Smooth muscle cell (in vitro differentiated cells): ENCODE data around the gene RASGRF2. TPM values are rescaled to one million over a fixed set of nuclear protein-coding genes. Genes with fewer than 3 reads are reported as not detected.

ENCODE experiments used
- DNase-seq: peaks from one replicate; lab custom pipeline; 2025; ENCODE audit not compliant: unreplicated experiment; lab: John Stamatoyannopoulos, UW
- H2AFZ ChIP-seq: fragments of 200-600 bp; sonication (generic); 2 replicates; pipeline ENCODE4 v1.6.0; 2016; ENCODE audit warnings: antibody characterized with exemption, low read depth, mild to moderate bottlenecking
- H3F3A ChIP-seq: fragments of 200-600 bp; sonication (generic); 2 replicates; pipeline ENCODE4 v1.6.0; 2017; ENCODE audit warnings: antibody characterized with exemption, low read depth
- H3K27ac ChIP-seq: fragments of 200-600 bp; sonication (generic); 2 replicates; pipeline ENCODE4 v1.5.1; 2016; ENCODE audit warnings: low read depth, mild to moderate bottlenecking
- H3K27me3 ChIP-seq: fragments of 200-600 bp; sonication (generic); 2 replicates; pipeline ENCODE4 v1.6.1; 2016; ENCODE audit warnings: low read depth, mild to moderate bottlenecking
- H3K36me3 ChIP-seq: fragments of 200-600 bp; sonication (generic); 2 replicates; pipeline ENCODE4 v1.5.1; 2016; ENCODE audit warnings: low read depth
- H3K4me1 ChIP-seq: fragments of 200-600 bp; sonication (generic); 2 replicates; pipeline ENCODE4 v1.5.1; 2016; ENCODE audit warnings: low read depth
- H3K4me2 ChIP-seq: fragments of 200-600 bp; sonication (generic); 2 replicates; pipeline ENCODE4 v1.6.0; 2016; ENCODE audit warnings: mild to moderate bottlenecking
- H3K4me3 ChIP-seq: fragments of 200-600 bp; sonication (generic); 2 replicates; pipeline ENCODE4 v1.5.1; 2016; ENCODE audit warnings: mild to moderate bottlenecking
- H3K79me2 ChIP-seq: fragments of 200-600 bp; sonication (generic); 2 replicates; pipeline ENCODE4 v1.6.0; 2016; ENCODE audit warnings: low read depth, mild to moderate bottlenecking
- H3K9ac ChIP-seq: fragments of 200-600 bp; sonication (generic); 2 replicates; pipeline ENCODE4 v1.6.0; 2016; ENCODE audit warnings: low read depth
- H3K9me3 ChIP-seq: fragments of 200-600 bp; sonication (generic); replicated peaks from 2 replicates; pipeline ENCODE4 v1.5.1; 2016; ENCODE audit warnings: low read depth
- H4K20me1 ChIP-seq: fragments of 200-600 bp; sonication (generic); 2 replicates; pipeline ENCODE4 v1.6.0; 2016; ENCODE audit warnings: low read depth
- WGBS: methylation state at CpG from one replicate; pipeline ENCODE4 v1.1.7; 2016; ENCODE audit warnings: low lambda C conversion rate; 5-methylcytosine and 5-hydroxymethylcytosine counted together
- polyA plus RNA-seq: library from polyadenylated mRNA; unstranded; fragments of >200 nt; fragmentation: Nextera tagmentation; extraction: Ambion mirVana; gene quantifications from 2 replicates; pipeline ENCODE4 v1.2.1, GENCODE V29; 2016
- total RNA-seq: library from RNA; depleted of rRNA; stranded (reverse); fragments of >200 nt; gene quantifications from 2 replicates; pipeline ENCODE4 v1.2.3, GENCODE V29; 2014
- TF ChIP-seq, protein P1 (sequence below): fragments of 200-600 bp; sonication (generic); IDR thresholded peaks from 2 replicates; pipeline ENCODE4 v1.5.1; 2017; ENCODE audit warnings: borderline replicate concordance, mild to moderate bottlenecking, antibody characterized with exemption; ENCODE audit not compliant: insufficient read depth, poor library complexity, severe bottlenecking

RASGRF2 gene
- total and polyA plus RNA-seq, 2 experiments from 2014 or later = 11.1 to 24.7 TPM

DNA sequence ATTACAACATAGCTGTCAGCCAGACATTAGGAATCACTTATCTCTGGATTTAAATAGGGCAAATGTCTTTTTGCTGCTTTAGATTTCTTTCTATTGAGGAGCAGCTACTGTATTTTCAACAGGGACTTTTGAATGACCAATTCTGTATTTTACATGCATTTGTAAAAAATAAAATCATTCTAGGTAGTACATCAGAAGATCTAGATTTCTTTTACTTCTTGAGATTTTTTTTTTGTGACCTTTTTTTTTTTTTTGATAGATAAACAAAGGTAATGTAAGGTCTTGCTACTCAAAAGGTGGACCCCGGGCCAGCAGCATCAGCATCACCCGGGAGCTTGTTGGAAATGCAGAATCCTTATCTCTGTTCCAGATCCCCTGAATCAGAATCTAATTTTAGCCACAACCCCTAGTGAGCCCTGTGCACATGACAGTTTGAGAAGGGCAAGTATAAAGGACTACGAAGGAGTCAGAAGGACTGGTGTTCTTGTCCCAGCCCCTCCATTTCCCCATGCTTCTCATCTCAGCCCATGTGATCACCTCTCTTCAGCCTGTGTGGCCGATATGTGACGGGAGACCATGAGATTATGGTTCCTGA, 235.3 kb downstream of the RASGRF2 start:
- Histone ChIP-seq H3K4me3 (no peak overlapping the region), H3F3A (no peaks in the 10 kb centered on the region), H3K27me3 (no peaks in the 10 kb centered on the region), H3K79me2 (no peaks in the 10 kb centered on the region), H3K9me3 (no peaks in the 10 kb centered on the region), H3K4me1 (peaks cover 3% of the 10 kb centered on the region), H2AFZ (no peak overlapping the region), H4K20me1 (no peaks in the 10 kb centered on the region), H3K9ac (no peak overlapping the region), H3K36me3 (no peaks in the 10 kb centered on the region), H3K27ac (no peak overlapping the region), H3K4me2 (peak overlapping the region; percentile 68)
- DNase-seq = no peak
- TF ChIP-seq, protein P1, sequence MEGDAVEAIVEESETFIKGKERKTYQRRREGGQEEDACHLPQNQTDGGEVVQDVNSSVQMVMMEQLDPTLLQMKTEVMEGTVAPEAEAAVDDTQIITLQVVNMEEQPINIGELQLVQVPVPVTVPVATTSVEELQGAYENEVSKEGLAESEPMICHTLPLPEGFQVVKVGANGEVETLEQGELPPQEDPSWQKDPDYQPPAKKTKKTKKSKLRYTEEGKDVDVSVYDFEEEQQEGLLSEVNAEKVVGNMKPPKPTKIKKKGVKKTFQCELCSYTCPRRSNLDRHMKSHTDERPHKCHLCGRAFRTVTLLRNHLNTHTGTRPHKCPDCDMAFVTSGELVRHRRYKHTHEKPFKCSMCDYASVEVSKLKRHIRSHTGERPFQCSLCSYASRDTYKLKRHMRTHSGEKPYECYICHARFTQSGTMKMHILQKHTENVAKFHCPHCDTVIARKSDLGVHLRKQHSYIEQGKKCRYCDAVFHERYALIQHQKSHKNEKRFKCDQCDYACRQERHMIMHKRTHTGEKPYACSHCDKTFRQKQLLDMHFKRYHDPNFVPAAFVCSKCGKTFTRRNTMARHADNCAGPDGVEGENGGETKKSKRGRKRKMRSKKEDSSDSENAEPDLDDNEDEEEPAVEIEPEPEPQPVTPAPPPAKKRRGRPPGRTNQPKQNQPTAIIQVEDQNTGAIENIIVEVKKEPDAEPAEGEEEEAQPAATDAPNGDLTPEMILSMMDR = no peak
- WGBS = 79% methylated on average over 5 of the region's 5 CpGs

DNA sequence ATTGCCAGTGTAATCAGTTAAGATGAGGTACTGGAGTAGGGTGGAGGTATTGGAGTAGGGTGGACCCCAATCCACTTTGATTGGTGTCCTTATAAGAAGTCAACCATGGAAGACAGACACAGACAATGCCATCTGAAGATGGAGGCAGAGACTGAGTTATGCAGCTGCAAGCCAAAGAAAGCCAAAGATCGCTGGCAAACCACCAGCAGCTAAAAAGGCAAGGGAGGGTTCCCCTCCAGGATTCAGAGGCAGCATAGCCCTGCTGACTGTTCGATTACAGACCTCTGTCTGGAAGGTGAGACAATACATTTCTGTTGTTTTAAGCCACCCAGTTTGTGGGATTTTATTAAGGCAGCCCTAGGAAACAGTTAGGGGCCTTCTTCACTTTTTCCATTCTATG, 242.5 kb downstream of the RASGRF2 start:
- TF ChIP-seq, protein P1 = no peak
- Histone ChIP-seq H3K27ac (no peak overlapping the region), H4K20me1 (no peaks in the 10 kb centered on the region), H3K4me2 (no peak overlapping the region), H3K9me3 (no peaks in the 10 kb centered on the region), H2AFZ (no peak overlapping the region), H3K4me3 (no peak overlapping the region), H3K36me3 (no peaks in the 10 kb centered on the region), H3K9ac (no peak overlapping the region), H3K27me3 (no peaks in the 10 kb centered on the region), H3K79me2 (no peaks in the 10 kb centered on the region), H3F3A (no peaks in the 10 kb centered on the region), H3K4me1 (no peaks in the 10 kb centered on the region)
- 90% methylated on average over 2 of the region's 2 CpGs for WGBS
- DNase-seq = no peak

- Histone ChIP-seq H3K9ac (no peak overlapping the region), H3K27me3 (no peaks in the 10 kb centered on the region), H3K9me3 (no peaks in the 10 kb centered on the region), H2AFZ (no peak overlapping the region), H3F3A (no peaks in the 10 kb centered on the region), H3K27ac (no peak overlapping the region), H3K4me1 (no peaks in the 10 kb centered on the region), H3K4me2 (no peak overlapping the region), H3K79me2 (no peaks in the 10 kb centered on the region), H3K4me3 (no peak overlapping the region), H3K36me3 (no peaks in the 10 kb centered on the region), H4K20me1 (no peaks in the 10 kb centered on the region)
- whole genome bisulfite sequencing = 89% methylated on average over 3 of the region's 3 CpGs
- DNase-seq = no peak
- TF ChIP-seq, protein P1 = no peak
These were observed 243.6 kb downstream of the RASGRF2 start for GRCh38 chr5:81203729-81204128.

DNA sequence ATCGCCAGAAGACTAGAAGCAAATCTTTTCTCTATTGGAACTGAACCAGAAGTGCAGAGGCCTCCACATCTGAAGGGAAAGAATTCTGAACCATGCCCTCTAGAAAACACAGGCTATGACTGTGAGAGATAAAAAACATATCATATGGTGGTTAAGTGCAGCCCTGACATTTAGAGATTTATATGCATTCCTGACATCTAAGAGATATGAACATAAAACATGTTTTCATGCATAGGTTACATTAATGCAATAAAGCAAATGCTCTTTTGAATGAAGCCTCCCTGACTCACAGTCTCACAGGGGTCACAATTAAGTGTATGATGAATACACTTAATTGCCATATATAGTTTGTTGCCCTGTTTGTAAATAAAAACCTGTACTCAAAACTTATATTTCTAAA, 244.0 kb downstream of the RASGRF2 start:
- H3K27ac ChIP-seq = no peak overlapping the region
- no peak overlapping the region for H3K4me3 ChIP-seq
- no peak for DNase-seq
- no peaks in the 10 kb centered on the region for H3K36me3 ChIP-seq
- no peaks in the 10 kb centered on the region for H3K4me1 ChIP-seq
- H4K20me1 ChIP-seq = no peaks in the 10 kb centered on the region
- H3K79me2 ChIP-seq = no peaks in the 10 kb centered on the region
- H3K27me3 ChIP-seq = no peaks in the 10 kb centered on the region
- no peak overlapping the region for H2AFZ ChIP-seq
- TF ChIP-seq, protein P1 = no peak
- H3K4me2 ChIP-seq = no peak overlapping the region
- 100% methylated on average over 1 of the region's 1 CpG for WGBS
- no peaks in the 10 kb centered on the region for H3K9me3 ChIP-seq
- H3K9ac ChIP-seq = no peak overlapping the region
- no peaks in the 10 kb centered on the region for H3F3A ChIP-seq
